Left ventricle myocardium superior (tissue), 1 donor: Measurements from ENCODE around the gene MACROD2. TPM values are rescaled to one million over a fixed set of nuclear protein-coding genes. Genes with fewer than 3 reads are reported as not detected.

Experiments used
- ATAC-seq: fragments of 200-7000 bp; cut with Tn5 transposase; one replicate; pipeline ENCODE4 v1.9.1; 2020; ENCODE audit warnings: mild to moderate bottlenecking, moderate library complexity
- DNase-seq: peaks from one replicate; pipeline ENCODE4 v3.0.0-alpha.2; 2020
- intact Hi-C: fragments of 100-400 bp; cut with micrococcal nuclease; formaldehyde crosslinking; loops from one replicate; pipeline ENCODE4 v1.11.0; 2022
- total RNA-seq: library from RNA; stranded (reverse); fragmentation: NEBNext Ultra II Directional; extraction: Animal tissue kit (Norgen Biotek cat#: 25700); gene quantifications from one replicate; pipeline ENCODE4 v1.2.1, GENCODE V29; 2021
- donor health status: DM: no; HTN: yes; CAD: no; lungs with severe emphysema.

MACROD2 gene
- total RNA-seq, 1 donor from 2014 or later: 3.5 TPM

DNA sequence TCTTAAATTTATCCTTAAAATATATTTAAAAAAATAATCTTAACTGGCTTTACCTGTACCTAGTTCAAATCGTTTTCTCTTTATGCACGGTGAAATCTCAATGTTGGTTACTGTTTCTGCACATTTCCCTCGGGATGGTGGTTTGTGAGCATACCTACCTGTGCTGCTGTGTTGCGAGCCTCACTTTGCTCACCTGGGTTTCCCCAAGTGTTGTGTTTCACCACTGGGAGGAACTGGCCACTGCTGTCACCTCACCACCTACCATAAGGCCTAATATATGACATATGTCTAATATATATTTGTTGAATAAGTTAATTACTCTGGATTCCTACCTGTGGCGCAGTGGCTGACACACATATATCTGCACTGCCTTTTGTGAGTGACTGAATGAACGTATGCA is 835.6 kb downstream of the MACROD2 start:
- ATAC-seq (no peak), DNase-seq (no peak)
- intact Hi-C loops: no loop called here

DNA sequence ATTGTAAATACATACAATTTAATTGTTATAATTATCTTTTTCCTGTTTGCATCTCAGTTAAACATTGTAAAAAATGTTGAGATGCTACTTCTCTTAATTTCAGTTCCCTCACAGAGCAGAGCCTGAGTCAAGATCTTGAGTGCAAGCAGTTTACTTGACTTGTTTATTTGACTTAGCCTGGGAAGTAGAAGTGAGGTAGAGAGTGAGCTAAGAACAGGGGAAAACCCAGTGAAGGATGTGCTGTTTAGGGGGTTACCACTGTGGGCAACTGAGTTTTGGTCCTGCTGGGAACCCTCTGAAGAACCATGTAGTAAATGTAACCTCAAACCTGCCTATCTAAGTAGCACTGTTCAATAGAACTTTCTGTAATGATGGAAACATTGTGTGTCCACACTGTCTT is 837.3 kb downstream of the MACROD2 start:
- ATAC-seq (no peak), DNase-seq (no peak)
- intact Hi-C loops: no loop called here

- intact Hi-C loops: no loop called here
- no peak for ATAC-seq
- no peak for DNase-seq
These were observed 843.6 kb downstream of the MACROD2 start for GRCh38 chr20:14838663-14839628.

DNA sequence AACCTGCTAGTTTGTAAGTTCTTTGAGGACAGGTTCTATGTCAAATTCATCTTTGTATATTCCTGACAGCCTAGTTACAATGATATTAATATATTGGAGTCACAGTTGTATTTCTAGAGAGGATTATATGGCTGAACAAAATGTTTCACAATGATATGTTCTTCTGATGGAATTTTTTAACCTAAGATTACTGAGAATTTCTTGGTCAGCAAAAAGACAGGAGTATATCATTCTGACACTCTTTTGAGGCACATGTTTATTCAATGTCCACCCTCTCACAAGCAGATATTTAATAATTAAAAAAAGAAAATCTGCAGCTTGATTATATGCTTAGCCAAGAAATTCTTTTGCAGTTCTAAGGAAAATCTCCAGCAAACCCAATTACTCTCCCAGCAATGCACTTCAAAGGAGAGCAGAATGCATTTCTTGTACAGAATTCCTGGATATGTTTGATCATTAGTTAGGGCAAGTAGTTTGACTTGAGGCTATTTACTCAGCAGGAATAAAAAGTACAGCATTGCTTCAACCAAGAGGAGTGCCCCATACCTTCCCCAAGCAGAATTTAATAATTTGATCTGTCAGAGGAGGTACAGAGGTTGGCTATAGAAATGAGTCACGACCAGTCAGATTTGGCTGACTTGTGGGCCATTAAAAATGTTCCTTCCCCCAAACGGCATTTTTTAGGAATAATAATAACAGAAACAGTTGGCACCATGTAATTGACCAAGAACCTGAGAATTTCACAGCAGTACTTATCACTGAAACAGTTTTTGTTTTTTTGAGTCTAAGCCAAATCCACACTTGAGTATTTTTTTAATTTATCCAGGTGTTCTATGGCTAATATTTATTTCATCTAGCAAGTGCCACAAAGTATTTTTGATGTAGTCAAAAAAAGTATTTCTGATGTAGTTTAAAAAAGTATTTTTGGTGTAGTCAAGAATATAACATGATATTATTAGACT is 850.2 kb downstream of the MACROD2 start:
- DNase-seq (no peak), ATAC-seq (no peak)
- intact Hi-C loops: no loop called here

DNA sequence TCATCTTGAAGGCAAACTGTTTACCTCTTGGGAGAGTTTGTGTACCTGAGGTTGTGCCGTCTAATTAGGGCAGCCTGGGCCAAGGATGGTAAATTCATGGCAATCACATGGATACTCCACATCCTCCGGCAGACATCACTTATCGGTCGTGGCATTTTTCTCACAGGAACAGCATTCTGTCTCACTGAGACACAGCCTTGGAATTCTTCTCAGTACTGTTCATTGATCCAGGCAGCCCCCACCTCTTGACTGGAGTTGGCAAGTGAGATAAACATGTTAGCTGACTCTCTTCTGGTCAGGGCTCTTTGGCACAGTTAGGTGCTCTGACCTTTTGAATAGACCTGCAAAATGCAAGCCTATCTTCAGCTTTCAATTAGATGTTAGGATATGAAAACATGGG is 853.5 kb downstream of the MACROD2 start:
- intact Hi-C loops: no loop called here
- DNase-seq: no peak
- ATAC-seq: no peak

- DNase-seq (no peak), ATAC-seq (no peak)
- intact Hi-C loops: no loop called here
These were observed 857.8 kb downstream of the MACROD2 start for GRCh38 chr20:14853079-14853478.

- DNase-seq (no peak), ATAC-seq (no peak)
- intact Hi-C loops: no loop called here
These were observed 859.9 kb downstream of the MACROD2 start for GRCh38 chr20:14855171-14855570.

DNA sequence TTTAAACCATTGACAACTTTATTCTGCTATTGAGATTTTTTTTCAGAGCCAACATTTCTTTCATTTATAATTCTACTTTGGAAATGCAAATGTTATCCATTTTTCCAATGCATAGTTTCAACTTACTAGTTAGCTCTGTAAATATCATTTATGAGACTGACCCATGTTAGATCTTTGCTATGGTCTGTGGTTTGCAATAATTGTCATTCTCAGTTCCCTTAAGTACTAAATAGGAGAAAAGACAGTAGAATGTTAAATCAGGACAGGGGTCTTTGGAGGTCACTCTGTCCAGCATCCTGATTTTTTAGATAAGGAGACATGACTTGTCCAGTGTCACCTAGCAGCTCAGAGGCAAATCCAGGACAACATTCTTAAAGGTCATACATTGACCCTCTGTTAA is 864.3 kb downstream of the MACROD2 start:
- intact Hi-C loops: no loop called here
- ATAC-seq (no peak), DNase-seq (no peak)

GRCh38 chr20:14860410-14860814 is 865.1 kb downstream of the MACROD2 start:
- ATAC-seq: no peak
- intact Hi-C loops: no loop called here

GRCh38 chr20:14861028-14861699 is 865.8 kb downstream of the MACROD2 start:
- ATAC-seq: no peak
- intact Hi-C loops: no loop called here

More at GRCh38 chr20:14860410-14860814, 865.1 kb downstream of the MACROD2 start:
- DNase-seq: no peak

GRCh38 chr20:14865169-14865568 is 869.9 kb downstream of the MACROD2 start:
- intact Hi-C loops: no loop called here
- DNase-seq (no peak), ATAC-seq (no peak)

More at GRCh38 chr20:14861028-14861699, 865.8 kb downstream of the MACROD2 start:
- DNase-seq: no peak

- DNase-seq (no peak), ATAC-seq (no peak)
- intact Hi-C loops: no loop called here
These were observed 870.4 kb downstream of the MACROD2 start for GRCh38 chr20:14865731-14866130.

- intact Hi-C loops: no loop called here
- ATAC-seq (no peak), DNase-seq (no peak)
These were observed 871.7 kb downstream of the MACROD2 start for GRCh38 chr20:14866841-14867514.

DNA sequence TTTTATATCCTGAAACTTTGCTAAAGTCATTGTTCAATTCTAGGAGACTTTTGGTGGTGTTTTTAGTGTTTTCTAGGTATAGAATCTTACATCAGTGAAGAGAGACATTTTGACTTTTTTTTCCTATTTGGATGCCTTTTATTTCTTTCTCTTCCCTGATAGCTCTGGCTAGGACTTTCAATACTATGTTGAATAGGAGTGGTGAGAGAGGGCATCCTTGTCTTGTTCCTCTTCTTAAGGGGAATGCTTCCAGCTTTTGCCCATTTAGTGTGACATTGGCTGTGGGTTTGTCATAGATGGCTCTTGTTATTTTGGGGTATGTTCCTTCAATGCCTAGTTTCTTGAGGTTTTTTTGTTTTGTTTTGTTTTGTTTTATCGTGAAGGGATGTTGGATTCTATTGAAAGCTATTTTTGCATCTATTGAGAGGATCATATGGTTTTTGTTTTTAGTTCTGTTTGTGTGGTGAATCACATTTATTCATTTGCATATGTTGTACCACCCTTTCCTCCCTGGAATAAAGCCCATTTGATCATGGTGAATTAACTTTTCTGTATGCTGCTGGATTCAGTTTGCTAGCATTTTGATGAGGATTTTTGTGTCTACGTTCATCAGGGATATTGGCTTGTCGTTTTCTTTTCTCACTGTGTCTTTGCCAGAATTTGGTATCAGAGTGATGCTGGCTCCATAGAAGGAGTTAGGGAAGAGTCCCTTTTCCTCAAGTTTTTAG is 882.1 kb downstream of the MACROD2 start:
- ATAC-seq (no peak), DNase-seq (no peak)
- intact Hi-C loops: no loop called here

DNA sequence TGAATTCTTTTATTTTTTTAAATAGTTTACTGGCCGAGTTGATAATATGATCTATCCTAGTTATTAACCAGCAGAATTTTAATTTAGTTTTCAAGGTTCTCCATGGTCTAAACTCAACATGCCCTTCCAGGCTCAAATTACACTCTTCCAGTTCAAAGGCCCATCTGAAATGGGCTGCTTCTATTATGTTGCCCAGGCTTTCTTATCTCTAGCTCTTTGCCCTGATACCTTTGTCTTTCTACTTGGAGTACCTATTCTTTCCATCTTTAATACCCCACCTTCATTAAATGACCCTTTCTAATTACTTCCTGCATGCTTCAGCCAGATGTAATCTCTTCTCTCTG is 883.3 kb downstream of the MACROD2 start:
- DNase-seq: no peak
- intact Hi-C loops: no loop called here
- ATAC-seq: no peak

DNA sequence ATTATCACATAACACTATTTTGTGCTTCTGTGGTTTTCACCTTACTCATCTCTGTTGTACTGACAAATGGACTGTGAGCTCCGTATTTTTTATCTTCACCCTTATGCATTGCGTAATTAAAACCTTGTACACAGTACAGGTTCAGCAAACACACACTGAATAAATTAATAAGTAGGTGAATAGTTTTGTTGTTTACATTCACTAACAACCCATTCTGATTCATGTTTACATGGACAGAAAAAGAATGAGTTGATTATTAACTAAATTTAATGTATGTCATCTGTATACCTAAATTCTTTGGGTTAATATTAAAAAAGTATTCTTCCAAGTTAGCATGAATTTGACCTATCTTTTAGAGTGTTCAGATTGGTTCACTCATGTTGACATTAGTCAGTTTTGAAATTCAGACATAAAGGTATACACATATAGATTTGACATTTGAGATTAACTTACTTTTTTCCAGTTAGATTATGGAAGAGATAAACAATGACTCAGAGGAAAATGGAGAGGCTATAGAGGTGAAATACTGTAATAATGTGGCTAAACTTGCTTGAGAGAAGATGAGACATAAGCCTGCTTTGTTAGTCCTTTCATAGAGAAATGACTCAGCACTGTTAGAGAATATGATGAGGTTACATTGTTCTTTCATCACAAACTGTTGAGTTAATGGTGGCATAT is 883.8 kb downstream of the MACROD2 start:
- no peak for ATAC-seq
- intact Hi-C loops: no loop called here
- no peak for DNase-seq

- intact Hi-C loops: no loop called here
- no peak for ATAC-seq
- no peak for DNase-seq
These were observed 884.5 kb downstream of the MACROD2 start for GRCh38 chr20:14879839-14880238.

GRCh38 chr20:14881518-14881917 is 886.2 kb downstream of the MACROD2 start:
- intact Hi-C loops: no loop called here
- ATAC-seq (no peak), DNase-seq (no peak)
